IPS DF 19.7 (cell line): ENCODE results near the gene GSC.
"Not testable (repeated sequence)": the region's sequence is repeated elsewhere in the genome, so short reads cannot be mapped to it uniquely, and the experiment has no call there.

ENCODE experiments used
- DNase-seq: peaks from one replicate; pipeline ENCODE4 v3.0.0-alpha.2; 2013; ENCODE audit warnings: low read depth, low spot score

The GSC gene

GRCh38 chr14:94769391-94770250 is at the start of gene GSC:
Gene GSC, minus strand, starts transcription at chr14:94770113. Its CDS starts 98 bp downstream, at chr14:94770015.
- DNase-seq, result no peak

- DNase-seq, result no peak
These were observed 49.6 kb upstream of the GSC start for GRCh38 chr14:94819531-94819930.

- DNase-seq, result no peak
These were observed 46.2 kb upstream of the GSC start for GRCh38 chr14:94816113-94816512.

GRCh38 chr14:94805680-94806288 is 35.9 kb upstream of the GSC start:
- DNase-seq, result no peak

- DNase-seq, result no peak
These were observed 31.3 kb upstream of the GSC start for GRCh38 chr14:94801225-94801624.

- DNase-seq, result not testable (repeated sequence)
These were observed 30.9 kb upstream of the GSC start for GRCh38 chr14:94800764-94801163.

- DNase-seq, result no peak
These were observed 28.0 kb upstream of the GSC start for GRCh38 chr14:94797887-94798286.

GRCh38 chr14:94796278-94796677 is 26.4 kb upstream of the GSC start:
- DNase-seq, result no peak

- no peak for DNase-seq
These were observed 25.5 kb upstream of the GSC start for GRCh38 chr14:94795372-94795771.

GRCh38 chr14:94793901-94794300 is 24.0 kb upstream of the GSC start:
- no peak for DNase-seq

- DNase-seq, result no peak
These were observed 17.7 kb upstream of the GSC start for GRCh38 chr14:94787655-94788054.

- DNase-seq, result no peak
These were observed 17.2 kb upstream of the GSC start for GRCh38 chr14:94787092-94787491.

GRCh38 chr14:94780536-94781399 is 10.9 kb upstream of the GSC start:
- no peak for DNase-seq

- no peak for DNase-seq
These were observed 9.8 kb upstream of the GSC start for GRCh38 chr14:94779713-94780112.

GRCh38 chr14:94775871-94776210 is 5.9 kb upstream of the GSC start:
- DNase-seq, result no peak

GRCh38 chr14:94775091-94775870 is 5.4 kb upstream of the GSC start:
- no peak for DNase-seq

- no peak for DNase-seq
These were observed 4.6 kb upstream of the GSC start for GRCh38 chr14:94774344-94775090.

GRCh38 chr14:94773655-94774343 is 3.9 kb upstream of the GSC start:
- no peak for DNase-seq

- DNase-seq, result no peak
These were observed 3.2 kb upstream of the GSC start for GRCh38 chr14:94773061-94773648.

GRCh38 chr14:94772548-94772947 is 2.6 kb upstream of the GSC start:
- DNase-seq, result no peak
